ENCODE results near the gene LRRC4B. TPM values are rescaled to one million over a fixed set of nuclear protein-coding genes. Genes with fewer than 3 reads are reported as not detected.
A peak's percentile ranks its signal among the peaks of the same experiment; 100 is the strongest.

Gene LRRC4B
- polyA plus RNA-seq, 1 of the 3 experiments (the other 2 are of a cell fraction) = 6.9 TPM

GRCh38 chr19:50547385-50548190 is 20.6 kb downstream of the LRRC4B start:
- no peaks in the 10 kb centered on the region for H3K36me3 ChIP-seq (replicated peaks in 1 of 2; ENCODE audit: control insufficient read depth in 1 of 2, insufficient read depth in 2 of 2, low read length in 1 of 2)
- ChIA-PET POLR2A (interaction anchor here (0.5 kb wide), 1 partner anchor 49 kb away, joined by 4 read pairs; no protein-coding TSS in a partner anchor), CTCF (interaction anchor here (0.7 to 2.5 kb wide), 8 partner anchors 9 to 382 kb away, joined by 3 to 28 read pairs (median 4); no protein-coding TSS in a partner anchor)
- 80% methylated on average over 15 of the region's 18 CpGs for WGBS (ENCODE audit: low lambda C conversion rate)
- no peak overlapping the region for H3K9ac ChIP-seq
- H4K20me1 ChIP-seq (ENCODE audit: insufficient read depth) = peaks cover 3% of the 10 kb centered on the region; the same call in 1 of the 2 replicates
- H3K9me3 ChIP-seq = no peaks in the 10 kb centered on the region
- no peaks in the 10 kb centered on the region for H3K9me2 ChIP-seq
- H3K27ac ChIP-seq (ENCODE audit: low read depth in 2 of 2, low read length in 1 of 2) = peak overlapping the region in 1 of 2 experiments; percentile 12; a peak in 1 of 4 replicates
- H3K4me1 ChIP-seq (ENCODE audit: control insufficient read depth in 1 of 2, insufficient read depth in 2 of 2, low read depth in 1 of 2, low read length in 1 of 2) = peaks cover 0 to 25% of the 10 kb centered on the region in 2 experiments; a peak in 1 of 4 replicates
- no peak overlapping the region for H3K4me3 ChIP-seq (ENCODE audit: low read depth in 2 of 2, low read length in 1 of 2)
- peak; percentile 64 for DNase-seq
- H3K4me2 ChIP-seq = no peak overlapping the region
- no peak overlapping the region for H2AFZ ChIP-seq (ENCODE audit: low read depth)
- TF ChIP-seq USF1 (IDR thresholded peaks at IDR 0.05; ENCODE audit: borderline replicate concordance, low read depth) (no peak), RAD21 (IDR thresholded peaks at IDR 0.05; ENCODE audit: low read length) (peak; percentile 39), GATA2 (CRISPR knock-in tag; IDR thresholded peaks at IDR 0.05) (peak; percentile 56; the same call in 1 of the 2 replicates)
- no peaks in the 10 kb centered on the region for H3K79me2 ChIP-seq (ENCODE audit: insufficient read depth)
- no peaks in the 10 kb centered on the region for H3K27me3 ChIP-seq (ENCODE audit: insufficient read depth)
- no peaks in the 10 kb centered on the region for H3F3A ChIP-seq (replicated peaks; ENCODE audit: insufficient read depth)

GRCh38 chr19:50546527-50547221 is 21.6 kb downstream of the LRRC4B start:
- 0 out of 2 replicates have a peak, but pooled peaks cover 2% of the 10 kb centered on the region for H4K20me1 ChIP-seq (ENCODE audit: insufficient read depth)
- no peak for DNase-seq
- H3K4me2 ChIP-seq = no peak overlapping the region
- H3K79me2 ChIP-seq (ENCODE audit: insufficient read depth) = no peaks in the 10 kb centered on the region
- H3K27me3 ChIP-seq (ENCODE audit: insufficient read depth) = no peaks in the 10 kb centered on the region
- H3K9ac ChIP-seq = no peak overlapping the region
- H3K27ac ChIP-seq (ENCODE audit: low read depth in 2 of 2, low read length in 1 of 2) = no peak overlapping the region
- no peaks in the 10 kb centered on the region for H3F3A ChIP-seq (replicated peaks; ENCODE audit: insufficient read depth)
- no peaks in the 10 kb centered on the region for H3K36me3 ChIP-seq (replicated peaks in 1 of 2; ENCODE audit: control insufficient read depth in 1 of 2, insufficient read depth in 2 of 2, low read length in 1 of 2)
- H3K9me3 ChIP-seq = no peaks in the 10 kb centered on the region
- no peak overlapping the region for H2AFZ ChIP-seq (ENCODE audit: low read depth)
- POLR2A ChIA-PET = no interaction called here
- H3K4me3 ChIP-seq (ENCODE audit: low read depth in 2 of 2, low read length in 1 of 2) = no peak overlapping the region
- TF ChIP-seq TEAD4 (IDR thresholded peaks at IDR 0.05; ENCODE audit: borderline replicate concordance, insufficient read depth) (no peak), CHD2 (IDR thresholded peaks at IDR 0.05; ENCODE audit: low read length, partially characterized antibody) (no peak), TCF12 (IDR thresholded peaks at IDR 0.05) (no peak), SMC3 (IDR thresholded peaks at IDR 0.05; ENCODE audit: low read depth, low read length) (no peak), EP300 (IDR thresholded peaks at IDR 0.05; ENCODE audit: borderline replicate concordance in 1 of 2, low read depth in 1 of 2, low read length in 1 of 2) (no peak), GABPA (IDR thresholded peaks at IDR 0.05; ENCODE audit: low read depth) (no peak), PBX3 (IDR thresholded peaks at IDR 0.05) (no peak), MEF2A (IDR thresholded peaks at IDR 0.05; ENCODE audit: borderline replicate concordance, low read depth) (no peak), YY1 (IDR thresholded peaks at IDR 0.05; ENCODE audit: low read depth) (no peak), IRF3 (IDR thresholded peaks at IDR 0.05; ENCODE audit: low read depth, low read length) (no peak), POLR2AphosphoS5 (IDR thresholded peaks at IDR 0.05; ENCODE audit: low read depth, low read length) (no peak), RAD21 (IDR thresholded peaks at IDR 0.05; ENCODE audit: low read length) (no peak), CTCF (IDR thresholded peaks at IDR 0.05) (no peak), EZH2phosphoT487 (IDR thresholded peaks at IDR 0.05; ENCODE audit: borderline replicate concordance, low read depth) (no peak), USF2 (IDR thresholded peaks at IDR 0.05; ENCODE audit: borderline replicate concordance, low read depth, low read length) (no peak), RXRA (IDR thresholded peaks at IDR 0.05; ENCODE audit: borderline replicate concordance, low read depth) (no peak), RFX5 (IDR thresholded peaks at IDR 0.05; ENCODE audit: low read length) (no peak)
- CTCF ChIA-PET = interaction anchor here (0.7 to 2.5 kb wide), 8 partner anchors 9 to 383 kb away, joined by 3 to 28 read pairs (median 4); no protein-coding TSS in a partner anchor
- peaks cover 0 to 16% of the 10 kb centered on the region in 2 experiments; a peak in 1 of 4 replicates for H3K4me1 ChIP-seq (ENCODE audit: control insufficient read depth in 1 of 2, insufficient read depth in 2 of 2, low read depth in 1 of 2, low read length in 1 of 2)
- H3K9me2 ChIP-seq = no peaks in the 10 kb centered on the region
- 83% methylated on average over 29 of the region's 29 CpGs for WGBS (ENCODE audit: low lambda C conversion rate)

All from SK-N-SH (cell line).